Stimulated activated CD4-positive, alpha-beta T cell treated with anti-CD3 and anti-CD28 coated beads, TNF-alpha, amount 100 ng/mL, for 48 hours (primary cell): ENCODE data around the gene GPR141.
"Not testable (repeated sequence)": the region's sequence is repeated elsewhere in the genome, so short reads cannot be mapped to it uniquely, and the experiment has no call there.

Experiments used
- DNase-seq, 3 donors: peaks; one replicate each; pipeline ENCODE4 v3.0.0-alpha.2; 2020; ENCODE audit warnings: low read depth in 3 of 3

GPR141 gene

DNA sequence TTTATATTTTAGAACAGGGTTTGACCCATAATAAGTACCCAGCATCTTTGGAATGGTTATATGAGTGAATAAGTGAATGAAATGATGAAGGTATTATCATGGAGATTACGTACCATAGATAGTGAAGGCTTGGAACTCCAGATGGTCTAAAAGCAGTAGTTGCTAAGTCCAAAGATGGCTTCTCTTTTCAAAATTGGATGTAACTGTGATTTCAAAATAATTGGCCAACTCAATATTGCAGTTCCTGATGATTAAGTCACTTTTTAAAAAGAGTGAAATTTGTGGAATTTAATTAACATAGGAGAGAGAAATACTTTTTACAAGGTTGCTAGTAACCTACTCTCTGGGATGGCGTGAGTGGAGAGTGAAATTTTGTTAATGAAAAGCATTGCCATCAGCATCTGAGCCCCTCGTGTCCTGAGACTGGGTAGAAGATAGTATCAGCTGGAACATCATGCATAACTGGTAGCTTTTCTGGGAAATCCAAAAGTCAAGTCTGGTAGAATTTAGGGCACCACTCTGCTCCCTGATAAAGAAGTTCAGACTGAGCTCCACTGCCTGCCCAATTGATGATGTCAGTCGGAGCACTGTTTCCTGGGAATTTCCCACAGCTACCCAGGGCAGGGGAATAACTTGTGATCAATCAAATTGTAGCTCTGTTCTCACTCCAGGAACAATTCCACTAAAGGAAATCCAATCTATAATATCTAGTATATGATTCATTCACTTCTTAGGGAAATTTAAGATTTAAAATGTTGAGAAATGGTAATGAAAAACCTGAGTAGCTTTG, 3.2 kb downstream of the GPR141 start:
- DNase-seq = no peak

DNA sequence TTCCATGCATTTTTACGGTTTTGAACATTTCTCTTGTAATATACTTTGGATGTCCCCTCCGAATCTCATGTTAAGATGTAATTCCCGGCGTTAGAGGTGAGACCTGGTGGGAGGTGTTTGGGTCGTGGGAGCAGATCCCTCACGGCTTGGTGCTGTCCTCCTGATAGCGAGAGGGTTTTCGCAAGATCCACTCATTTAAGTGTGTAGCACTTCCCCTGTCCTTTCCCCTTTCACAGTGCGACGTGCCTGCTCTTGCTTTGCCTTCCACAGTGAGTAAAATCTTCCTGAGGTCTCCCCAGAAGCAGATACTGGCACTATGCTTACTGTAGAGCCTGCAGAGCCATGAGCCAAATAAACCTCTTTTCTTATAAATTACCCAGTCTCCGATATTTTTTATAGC, 6.6 kb downstream of the GPR141 start:
- DNase-seq = no peak

DNA sequence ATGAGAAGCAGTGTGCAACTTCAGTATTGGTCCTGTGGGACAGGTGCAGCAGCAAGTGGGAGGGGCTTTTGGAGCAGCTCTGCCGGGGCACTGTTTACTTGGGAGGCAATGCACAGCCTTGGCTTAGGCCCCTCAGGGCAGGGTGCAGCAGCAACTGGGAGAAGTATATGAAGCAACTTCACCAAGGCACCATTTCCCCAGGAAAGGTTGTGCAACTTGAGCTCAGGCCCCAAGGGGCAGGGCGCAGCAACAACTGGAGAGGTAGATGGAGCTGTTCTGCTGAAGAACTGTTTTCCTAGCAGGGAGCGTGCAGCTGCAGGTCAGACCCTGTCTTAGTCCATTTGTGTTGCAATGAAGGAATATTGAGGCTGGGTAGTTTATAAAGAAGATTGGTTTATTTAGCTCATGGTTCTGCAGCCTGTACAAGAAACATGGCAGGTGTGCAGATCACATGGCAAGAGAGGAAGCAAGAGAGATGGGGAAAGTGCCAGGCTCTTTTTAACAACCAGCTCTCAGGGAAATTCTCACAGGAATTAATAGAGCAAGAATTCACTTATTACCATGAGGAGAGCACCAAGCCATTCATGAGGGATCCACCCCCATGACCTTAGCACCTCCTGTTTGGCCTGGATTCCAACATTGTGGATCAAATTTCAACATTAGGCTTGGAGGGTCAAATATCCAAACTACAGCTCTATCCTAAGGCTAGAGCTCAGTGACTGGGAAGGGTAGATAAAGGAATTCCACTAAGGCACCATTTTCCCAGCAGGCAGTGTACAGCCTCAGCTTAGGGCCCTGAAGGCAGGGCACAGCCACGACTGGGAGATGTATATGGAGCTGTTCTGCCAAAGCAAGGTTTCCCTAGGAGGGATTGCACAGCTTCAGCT, 10.9 kb downstream of the GPR141 start:
- no peak for DNase-seq

DNA sequence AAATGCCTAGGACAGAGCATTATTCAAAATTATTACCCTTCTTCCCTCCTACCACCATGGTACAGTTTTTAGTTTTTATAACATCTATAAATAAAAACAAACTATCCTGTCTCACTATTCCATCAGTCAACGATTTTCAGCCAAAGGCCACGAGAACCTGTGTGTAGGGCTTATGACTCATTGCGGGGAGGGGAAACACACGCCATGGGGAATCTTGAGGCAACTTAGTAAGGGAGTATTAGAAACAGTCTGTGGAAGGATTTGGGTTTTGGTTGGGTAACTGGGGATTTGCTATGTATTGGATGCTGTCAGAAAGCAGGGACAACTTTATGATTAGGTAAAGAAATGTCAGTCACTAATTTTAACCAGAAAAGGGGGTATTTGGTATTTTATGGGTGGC, 14.7 kb downstream of the GPR141 start:
- no peak for DNase-seq

GRCh38 chr7:37698782-37699181, 15.2 kb downstream of the GPR141 start:
- no peak for DNase-seq

DNA sequence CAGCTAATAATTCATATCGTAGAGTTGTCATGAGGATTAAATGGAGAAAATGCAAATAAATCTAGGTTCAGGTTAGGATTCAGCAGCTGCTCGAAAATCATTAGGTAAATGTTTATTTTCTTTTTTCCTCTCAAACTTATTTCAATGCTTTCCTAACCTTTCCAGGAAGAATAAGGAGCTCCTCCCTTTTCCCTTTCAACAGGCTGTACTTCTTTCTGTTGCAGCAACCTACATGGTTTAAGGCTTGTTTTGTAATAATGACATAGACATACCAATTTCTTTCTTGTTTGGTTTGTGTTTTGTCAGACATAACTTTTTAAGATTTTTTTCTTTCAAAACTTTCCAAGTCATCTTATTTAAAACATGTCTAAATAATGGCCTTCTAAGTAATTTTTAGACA, 18.2 kb downstream of the GPR141 start:
- no peak for DNase-seq

- no peak for DNase-seq
Observed at GRCh38 chr7:37703361-37703760, 19.8 kb downstream of the GPR141 start.

DNA sequence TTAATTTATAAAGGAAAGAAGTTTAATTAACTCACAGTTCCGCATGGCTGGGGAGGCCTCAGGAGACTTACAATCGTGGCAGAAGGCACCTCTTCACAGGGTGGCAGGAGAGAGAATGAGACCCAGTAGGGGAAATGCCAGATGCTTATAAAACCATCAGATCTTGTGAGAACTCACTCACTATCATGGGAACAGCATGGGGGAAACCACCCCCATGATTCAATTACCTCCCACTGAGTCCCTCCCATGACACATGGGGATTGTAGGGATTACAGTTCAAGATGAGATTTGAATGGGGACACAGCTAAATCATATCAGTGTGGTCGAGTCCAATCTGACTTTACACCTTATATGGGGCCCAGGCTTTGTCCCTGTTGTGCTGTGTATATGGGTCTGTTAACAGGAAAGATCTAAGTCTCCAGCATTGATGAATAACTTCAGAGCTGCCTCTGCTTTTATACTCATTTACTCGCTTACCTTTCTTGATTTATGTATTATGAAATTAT, 20.8 kb downstream of the GPR141 start:
- DNase-seq = not testable (repeated sequence)

- DNase-seq = no peak
Observed at GRCh38 chr7:37705976-37706375, 22.4 kb downstream of the GPR141 start.

- DNase-seq = no peak
Observed at GRCh38 chr7:37706804-37707203, 23.2 kb downstream of the GPR141 start.

DNA sequence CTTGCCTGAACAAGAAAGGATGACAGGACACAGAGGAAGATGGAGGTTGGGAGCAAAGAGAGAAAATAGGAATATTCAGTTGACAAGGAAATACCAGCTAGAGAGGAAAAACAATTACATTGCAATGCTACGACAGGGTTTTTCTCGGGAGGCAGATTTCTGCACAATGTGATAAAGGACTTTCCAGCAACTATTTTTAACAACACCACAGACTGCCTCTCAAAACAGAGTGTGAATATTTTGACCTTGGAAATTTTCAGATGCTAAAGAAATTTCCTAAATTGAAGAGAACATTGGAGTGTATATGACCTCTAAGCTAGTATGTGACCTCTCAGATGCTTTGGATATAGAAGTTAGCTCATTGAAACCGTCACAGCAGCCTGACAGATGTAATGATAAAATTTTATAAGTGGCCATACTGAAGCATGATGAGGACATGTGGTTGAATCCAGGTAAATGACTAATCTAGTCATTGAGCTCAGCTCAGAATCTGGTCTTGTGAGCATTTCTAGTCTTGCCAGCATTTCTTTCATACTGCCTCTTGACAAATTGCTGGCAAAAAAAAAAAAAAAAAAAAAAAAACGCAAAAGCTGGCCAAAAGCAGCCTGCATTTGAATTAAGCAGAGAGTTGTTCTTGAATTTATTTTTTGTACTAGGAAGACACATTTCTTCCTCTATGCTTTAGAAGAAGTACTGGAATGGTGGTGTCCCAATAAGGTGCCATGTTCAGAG, 24.4 kb downstream of the GPR141 start:
- DNase-seq = no peak

DNA sequence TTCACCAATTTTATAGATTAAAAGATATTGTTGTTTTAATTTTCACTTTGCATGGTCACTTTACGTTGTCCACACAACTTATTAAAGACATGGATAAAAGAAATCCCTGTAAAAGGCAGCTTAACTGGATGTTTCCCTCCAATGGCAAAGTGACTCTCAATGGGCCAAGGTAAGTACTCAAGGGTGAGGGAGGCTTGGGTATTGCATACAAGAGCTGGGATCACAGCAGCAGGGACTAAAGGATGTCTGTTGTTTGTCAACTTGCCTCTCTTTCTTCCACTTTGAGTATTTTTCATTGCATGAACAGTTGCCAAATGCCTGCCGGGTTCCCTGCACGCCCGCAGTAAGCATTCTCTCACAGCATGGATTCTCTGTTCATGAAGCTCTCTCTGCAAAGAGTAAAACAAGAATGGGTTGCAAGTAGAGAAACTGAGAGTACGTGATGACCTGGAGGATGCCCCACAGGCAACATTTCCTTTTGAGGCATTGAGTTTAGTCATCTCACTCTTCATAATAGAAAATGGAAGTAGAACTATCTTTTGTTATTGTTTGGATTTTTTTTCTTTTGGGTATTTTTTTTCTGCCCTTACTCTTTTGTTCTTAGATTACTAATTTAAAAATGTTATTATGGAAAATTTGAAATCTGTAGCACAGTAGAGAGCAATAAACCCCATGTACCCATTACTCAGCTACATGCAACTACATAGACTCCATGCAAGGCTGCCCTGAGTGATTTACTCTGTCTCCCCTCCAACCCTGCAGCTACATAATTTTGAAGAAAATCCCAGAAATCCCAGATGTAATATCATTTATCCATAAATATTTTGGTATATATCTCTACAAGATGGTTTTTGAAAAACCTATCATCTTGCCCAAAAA, 26.3 kb downstream of the GPR141 start:
- no peak for DNase-seq

DNA sequence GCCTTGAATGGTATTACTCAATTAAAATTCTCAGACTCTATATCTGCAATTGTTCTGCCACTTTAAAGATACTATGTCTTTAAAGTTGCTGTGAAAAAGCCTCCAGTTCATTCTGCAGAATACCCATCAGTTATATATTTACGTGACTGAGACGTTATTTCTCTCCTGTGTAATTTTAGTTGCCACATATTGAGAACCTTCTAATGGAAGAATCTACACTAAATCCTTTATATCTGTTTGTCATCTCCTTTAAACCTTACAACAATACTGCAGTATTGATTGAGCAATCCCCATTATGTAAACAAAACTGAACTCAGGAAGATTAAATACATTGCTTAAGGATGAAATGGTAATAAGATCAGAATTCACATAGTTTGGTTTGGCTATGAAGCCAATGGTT, 30.0 kb downstream of the GPR141 start:
- no peak for DNase-seq

DNA sequence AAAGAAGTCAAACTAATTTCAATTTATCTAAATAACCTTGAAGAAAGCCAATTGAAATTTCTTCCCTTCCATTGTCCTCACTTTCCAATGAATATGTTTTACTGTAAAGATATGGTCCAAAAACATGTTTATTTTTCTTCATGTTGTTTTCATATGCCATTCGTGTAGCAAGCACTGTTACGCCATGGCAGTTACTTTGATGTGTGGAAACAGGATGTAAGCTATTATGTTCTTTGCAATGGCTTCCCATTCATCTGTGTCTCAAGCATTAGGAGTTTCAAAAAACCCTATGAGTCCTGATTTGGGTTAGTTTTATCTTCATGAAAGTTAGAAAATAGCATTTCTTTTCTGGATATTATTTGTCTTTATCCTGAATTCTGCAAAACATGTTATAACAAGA, 31.0 kb downstream of the GPR141 start:
- no peak for DNase-seq

- DNase-seq = no peak
Observed at GRCh38 chr7:37718585-37718984, 35.0 kb downstream of the GPR141 start.

DNA sequence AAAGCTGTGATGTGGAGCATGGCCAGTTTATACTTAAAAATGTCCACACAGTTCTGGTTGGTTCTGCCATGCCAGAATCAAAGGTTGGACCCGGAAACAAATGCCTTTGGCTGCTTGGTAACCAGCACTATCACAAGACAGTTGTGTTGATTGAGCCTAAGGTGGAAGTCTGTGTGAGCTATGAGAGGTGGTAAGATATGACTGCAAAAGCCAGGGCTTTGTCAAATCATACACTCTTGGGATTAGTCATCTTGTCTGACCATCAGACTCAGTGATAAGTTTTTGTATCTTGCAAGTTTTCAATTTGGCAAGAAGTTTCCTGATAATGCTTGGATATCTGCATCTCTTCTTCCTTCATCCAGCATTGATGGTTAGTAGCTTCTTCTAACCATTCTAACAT, 35.5 kb downstream of the GPR141 start:
- DNase-seq = no peak

DNA sequence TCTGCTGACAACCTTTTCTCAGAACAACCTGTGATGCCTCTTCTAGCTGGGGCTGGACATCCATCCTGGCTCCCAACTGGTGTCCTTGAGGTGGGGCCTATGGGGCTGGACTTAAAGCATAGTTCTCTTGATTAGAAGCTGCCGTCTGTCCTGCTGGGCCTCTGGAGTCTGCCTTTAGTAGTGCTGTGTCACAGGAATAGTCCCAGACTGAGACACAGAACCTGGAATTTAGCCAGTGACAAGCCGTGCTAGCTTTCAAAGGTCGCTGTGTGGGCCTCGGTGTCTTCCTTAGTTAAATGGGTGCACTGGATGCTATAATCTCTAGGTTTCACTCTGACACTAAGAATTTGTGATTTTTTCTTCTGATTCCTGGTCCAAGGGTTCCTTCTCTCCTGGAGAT, 41.2 kb downstream of the GPR141 start:
- no peak for DNase-seq

DNA sequence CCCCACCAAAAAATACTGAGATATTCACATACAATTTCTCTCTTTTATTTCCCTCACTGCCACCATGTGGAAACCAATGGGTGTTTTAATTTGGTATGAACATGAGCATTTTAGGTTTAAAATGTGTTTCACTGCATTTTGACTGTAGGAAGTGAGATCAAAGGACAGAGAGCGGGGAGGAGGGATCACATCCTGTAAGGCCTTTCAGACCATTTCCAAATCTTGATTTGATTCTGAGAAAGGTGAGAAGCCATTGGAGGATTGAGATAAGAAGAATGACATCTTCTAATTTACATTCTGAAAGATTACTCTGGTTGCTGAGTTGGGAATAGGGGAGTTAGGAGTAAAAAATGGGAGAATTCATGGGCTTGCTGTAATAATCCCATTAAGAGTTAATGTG, 42.5 kb downstream of the GPR141 start:
- DNase-seq = no peak

- DNase-seq = no peak
Observed at GRCh38 chr7:37728747-37729146, 45.2 kb downstream of the GPR141 start.

DNA sequence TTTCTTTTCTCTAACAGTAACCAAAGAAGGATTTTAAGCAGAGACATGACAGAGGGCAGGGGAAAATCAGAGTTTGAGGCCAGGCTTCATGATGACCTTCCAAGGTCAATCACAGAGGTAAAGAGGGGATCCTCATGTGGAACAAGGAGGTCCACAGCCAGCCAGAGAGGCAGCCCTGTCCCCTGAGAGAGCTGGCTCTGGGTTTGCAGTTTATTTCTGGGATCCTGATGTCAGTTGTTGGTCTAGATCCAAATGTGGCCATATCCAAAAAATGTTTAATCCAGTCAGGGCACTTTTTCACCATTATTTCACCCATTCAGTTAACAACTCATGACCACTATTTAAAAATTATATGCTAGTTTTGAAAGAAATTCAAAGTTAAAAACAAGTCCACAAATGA, 45.6 kb downstream of the GPR141 start:
- DNase-seq = no peak

GRCh38 chr7:37730501-37730900, 46.9 kb downstream of the GPR141 start:
- DNase-seq = no peak
